ENCODE measurements around the gene STMN1. TPM values are rescaled to one million over a fixed set of nuclear protein-coding genes. Genes with fewer than 3 reads are reported as not detected.

STMN1 gene
- total RNA-seq, 1 experiment from 2014 or later, result 242 TPM

DNA sequence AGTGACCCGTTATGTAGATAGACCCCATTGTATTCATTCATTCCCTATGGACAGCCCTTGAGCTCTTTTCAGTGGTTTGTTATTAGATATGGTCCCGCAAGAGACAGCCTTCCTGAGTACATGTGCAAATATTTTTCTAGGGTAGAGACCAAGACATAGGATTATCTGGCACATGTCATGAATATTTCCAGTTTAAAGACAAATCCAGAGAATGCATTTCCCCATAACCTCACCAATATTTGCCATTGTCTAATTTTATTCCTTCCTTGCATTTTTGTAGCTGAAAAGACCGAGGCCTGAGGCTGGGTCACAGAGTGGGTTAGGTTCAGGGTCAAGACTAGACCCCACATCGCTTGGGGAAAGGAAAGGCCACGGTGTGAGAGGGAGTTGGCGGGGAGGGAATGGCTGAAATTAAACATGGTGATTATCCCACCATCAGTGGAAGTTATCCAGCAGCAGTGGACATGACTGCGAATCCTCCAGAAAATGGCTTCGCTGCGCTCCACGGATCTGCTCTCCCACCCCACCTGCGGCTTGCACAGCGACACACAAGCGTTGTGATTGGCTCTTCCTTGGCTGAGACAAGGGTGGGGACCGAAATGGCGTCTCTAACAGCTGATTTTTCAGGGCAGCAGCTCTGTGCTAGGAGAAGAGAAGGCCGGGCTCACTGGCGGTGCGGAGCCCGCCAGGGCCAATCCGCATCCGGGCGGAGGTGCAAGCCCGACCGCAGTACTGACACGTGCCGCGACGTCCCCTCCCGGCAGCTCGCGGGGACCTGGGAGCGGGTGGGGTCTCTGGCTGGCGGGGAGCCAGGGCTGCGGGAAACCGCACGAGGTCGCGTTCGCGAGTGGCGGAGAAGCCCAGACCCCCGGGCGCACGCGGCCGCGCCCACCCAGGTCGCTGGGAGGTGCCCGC lies 16.1 kb upstream of the STMN1 start:
- intact Hi-C loops (cut with micrococcal nuclease; ENCODE audit: unreplicated experiment), result no loop called here
- H3K27me3 Mint-ChIP-seq (ENCODE audit: unreplicated experiment), result peaks cover 29% of the 10 kb centered on the region
- H3K36me3 Mint-ChIP-seq (ENCODE audit: insufficient read depth, unreplicated experiment), result peaks cover 6% of the 10 kb centered on the region
- H3K27ac Mint-ChIP-seq (ENCODE audit: unreplicated experiment), result no peak overlapping the region
- H3K4me3 Mint-ChIP-seq (ENCODE audit: low read depth, unreplicated experiment), result peak overlapping the region; percentile 71
- no peak for TF ChIP-seq CTCF (IDR thresholded peaks at IDR 0.05; ENCODE audit: unreplicated experiment)
- H3K4me1 Mint-ChIP-seq (ENCODE audit: low read depth, unreplicated experiment), result no peaks in the 10 kb centered on the region
- H3K9me3 Mint-ChIP-seq (ENCODE audit: low read depth, unreplicated experiment), result no peaks in the 10 kb centered on the region
- DNase-seq, result peak; percentile 5
- BruUV-seq (replicated peaks), result no TSS peak
- CTCF ChIA-PET, result no interaction called here

- Mint-ChIP-seq H3K36me3 (ENCODE audit: insufficient read depth, unreplicated experiment) (peaks cover 11% of the 10 kb centered on the region), H3K9me3 (ENCODE audit: low read depth, unreplicated experiment) (no peaks in the 10 kb centered on the region), H3K27me3 (ENCODE audit: unreplicated experiment) (peaks cover 12% of the 10 kb centered on the region), H3K4me3 (ENCODE audit: low read depth, unreplicated experiment) (no peak overlapping the region), H3K27ac (ENCODE audit: unreplicated experiment) (no peak overlapping the region), H3K4me1 (ENCODE audit: low read depth, unreplicated experiment) (no peaks in the 10 kb centered on the region)
- BruUV-seq (replicated peaks), result no TSS peak
- DNase-seq, result no peak
- intact Hi-C loops (cut with micrococcal nuclease; ENCODE audit: unreplicated experiment), result no loop called here
- CTCF ChIA-PET, result interaction anchor here (0.6 kb wide), 1 partner anchor 164 kb away, joined by 3 read pairs; no protein-coding TSS in a partner anchor
- no peak for TF ChIP-seq CTCF (IDR thresholded peaks at IDR 0.05; ENCODE audit: unreplicated experiment)
These were observed 12.4 kb upstream of the STMN1 start for GRCh38 chr1:25918615-25919014.

DNA sequence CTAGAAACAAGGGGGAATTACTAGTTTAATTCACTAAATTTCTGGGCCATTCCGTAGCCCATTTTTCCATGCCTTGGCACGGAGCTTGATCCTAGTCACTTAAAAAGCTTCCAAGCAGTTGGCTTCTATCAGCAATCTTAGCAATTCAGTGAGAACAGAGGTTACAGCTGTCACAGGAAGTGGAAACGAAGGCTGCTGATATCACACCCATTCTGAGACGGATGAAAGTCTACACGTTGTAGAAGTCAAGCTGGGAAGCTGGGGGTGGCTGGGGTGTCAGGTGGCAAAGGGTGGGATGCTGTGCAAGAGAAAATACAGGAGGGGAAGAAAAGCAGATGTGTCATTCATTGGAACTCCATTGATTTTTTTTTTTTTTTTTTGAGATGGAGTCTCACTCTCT lies 11.8 kb upstream of the STMN1 start:
- intact Hi-C loops (cut with micrococcal nuclease; ENCODE audit: unreplicated experiment), result no loop called here
- DNase-seq, result no peak
- no peak for TF ChIP-seq CTCF (IDR thresholded peaks at IDR 0.05; ENCODE audit: unreplicated experiment)
- no peak overlapping the region for H3K4me3 Mint-ChIP-seq (ENCODE audit: low read depth, unreplicated experiment)
- H3K9me3 Mint-ChIP-seq (ENCODE audit: low read depth, unreplicated experiment), result no peaks in the 10 kb centered on the region
- no peaks in the 10 kb centered on the region for H3K4me1 Mint-ChIP-seq (ENCODE audit: low read depth, unreplicated experiment)
- CTCF ChIA-PET, result no interaction called here
- no TSS peak for BruUV-seq (replicated peaks)
- H3K27me3 Mint-ChIP-seq (ENCODE audit: unreplicated experiment), result peaks cover 7% of the 10 kb centered on the region
- no peak overlapping the region for H3K27ac Mint-ChIP-seq (ENCODE audit: unreplicated experiment)
- H3K36me3 Mint-ChIP-seq (ENCODE audit: insufficient read depth, unreplicated experiment), result peaks cover 5% of the 10 kb centered on the region

- Mint-ChIP-seq H3K4me1 (ENCODE audit: low read depth, unreplicated experiment) (no peaks in the 10 kb centered on the region), H3K4me3 (ENCODE audit: low read depth, unreplicated experiment) (no peak overlapping the region), H3K27ac (ENCODE audit: unreplicated experiment) (no peak overlapping the region), H3K9me3 (ENCODE audit: low read depth, unreplicated experiment) (no peaks in the 10 kb centered on the region), H3K27me3 (ENCODE audit: unreplicated experiment) (peaks cover 7% of the 10 kb centered on the region), H3K36me3 (ENCODE audit: insufficient read depth, unreplicated experiment) (peaks cover 5% of the 10 kb centered on the region)
- no peak for DNase-seq
- intact Hi-C loops (cut with micrococcal nuclease; ENCODE audit: unreplicated experiment), result no loop called here
- CTCF ChIA-PET, result no interaction called here
- BruUV-seq (replicated peaks), result no TSS peak
- TF ChIP-seq CTCF (IDR thresholded peaks at IDR 0.05; ENCODE audit: unreplicated experiment), result no peak
These were observed 10.2 kb upstream of the STMN1 start for GRCh38 chr1:25916460-25916859.

Measured in Calu3 (cell line).